ENCODE data around the gene HERPUD1. TPM values are rescaled to one million over a fixed set of nuclear protein-coding genes. Genes with fewer than 3 reads are reported as not detected.

HERPUD1 gene
- polyA plus RNA-seq, 1 experiment: 306 TPM

- DNase-seq (ENCODE audit: low read depth): no peak
- H3K4me3 ChIP-seq (ENCODE audit: low read depth, low read length): no peak overlapping the region
- TF ChIP-seq, protein P1, sequence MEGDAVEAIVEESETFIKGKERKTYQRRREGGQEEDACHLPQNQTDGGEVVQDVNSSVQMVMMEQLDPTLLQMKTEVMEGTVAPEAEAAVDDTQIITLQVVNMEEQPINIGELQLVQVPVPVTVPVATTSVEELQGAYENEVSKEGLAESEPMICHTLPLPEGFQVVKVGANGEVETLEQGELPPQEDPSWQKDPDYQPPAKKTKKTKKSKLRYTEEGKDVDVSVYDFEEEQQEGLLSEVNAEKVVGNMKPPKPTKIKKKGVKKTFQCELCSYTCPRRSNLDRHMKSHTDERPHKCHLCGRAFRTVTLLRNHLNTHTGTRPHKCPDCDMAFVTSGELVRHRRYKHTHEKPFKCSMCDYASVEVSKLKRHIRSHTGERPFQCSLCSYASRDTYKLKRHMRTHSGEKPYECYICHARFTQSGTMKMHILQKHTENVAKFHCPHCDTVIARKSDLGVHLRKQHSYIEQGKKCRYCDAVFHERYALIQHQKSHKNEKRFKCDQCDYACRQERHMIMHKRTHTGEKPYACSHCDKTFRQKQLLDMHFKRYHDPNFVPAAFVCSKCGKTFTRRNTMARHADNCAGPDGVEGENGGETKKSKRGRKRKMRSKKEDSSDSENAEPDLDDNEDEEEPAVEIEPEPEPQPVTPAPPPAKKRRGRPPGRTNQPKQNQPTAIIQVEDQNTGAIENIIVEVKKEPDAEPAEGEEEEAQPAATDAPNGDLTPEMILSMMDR (IDR thresholded peaks at IDR 0.05; ENCODE audit: insufficient read depth, low read depth, low read length): no peak
- peaks cover 6% of the 10 kb centered on the region for H3K27me3 ChIP-seq (ENCODE audit: control insufficient read depth, insufficient read depth, low read length)
- CTCF ChIA-PET: no interaction called here
- POLR2A ChIA-PET: no interaction called here
- no peaks in the 10 kb centered on the region for H3K36me3 ChIP-seq (ENCODE audit: control insufficient read depth, insufficient read depth, low read length)
These were observed 33.1 kb upstream of the HERPUD1 start for GRCh38 chr16:56898847-56899246.

DNA sequence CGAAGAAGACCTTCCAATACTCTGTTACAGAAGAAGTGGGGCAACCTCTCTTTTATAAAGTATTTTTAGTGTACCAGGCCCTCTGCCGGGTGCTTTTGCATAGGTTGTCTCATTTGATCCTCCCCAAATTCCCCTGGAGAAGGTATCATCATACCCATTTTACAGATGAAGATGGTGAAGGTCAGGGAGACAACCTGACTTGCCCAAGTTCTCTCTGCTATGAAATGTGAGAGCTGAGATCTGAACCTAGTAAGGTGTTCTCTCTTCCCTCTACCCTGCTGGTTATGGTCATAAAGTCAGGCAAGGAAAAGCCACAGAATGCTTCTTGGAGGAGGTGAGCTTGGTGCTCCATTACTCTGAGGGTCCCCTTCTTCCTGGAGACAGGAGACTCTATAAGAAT, 28.1 kb upstream of the HERPUD1 start:
- POLR2A ChIA-PET: no interaction called here
- no peak for DNase-seq (ENCODE audit: low read depth)
- no peaks in the 10 kb centered on the region for H3K36me3 ChIP-seq (ENCODE audit: control insufficient read depth, insufficient read depth, low read length)
- peaks cover 3% of the 10 kb centered on the region for H3K27me3 ChIP-seq (ENCODE audit: control insufficient read depth, insufficient read depth, low read length)
- TF ChIP-seq, protein P1 (IDR thresholded peaks at IDR 0.05; ENCODE audit: insufficient read depth, low read depth, low read length): no peak
- CTCF ChIA-PET: no interaction called here
- H3K4me3 ChIP-seq (ENCODE audit: low read depth, low read length): no peak overlapping the region

DNA sequence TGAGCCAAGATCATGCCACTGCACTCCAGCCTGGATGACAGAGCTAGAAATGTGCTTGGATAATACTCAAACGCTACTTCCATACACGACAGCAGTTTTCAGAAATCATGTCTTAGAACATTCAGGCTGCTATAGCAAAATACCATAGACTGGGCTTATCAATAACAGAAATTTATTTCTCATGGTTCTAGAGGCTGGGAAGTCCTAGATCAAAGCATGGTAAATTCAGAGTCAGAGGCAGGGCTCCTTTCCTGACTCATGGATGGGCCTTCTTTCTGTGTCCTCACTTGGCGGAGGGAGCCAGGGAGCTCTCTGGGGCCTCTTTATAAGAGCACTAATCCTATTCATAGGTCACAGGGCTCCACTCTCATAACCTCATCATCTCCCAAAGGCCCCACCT, 24.5 kb upstream of the HERPUD1 start:
- CTCF ChIA-PET: no interaction called here
- no peaks in the 10 kb centered on the region for H3K27me3 ChIP-seq (ENCODE audit: control insufficient read depth, insufficient read depth, low read length)
- no peak overlapping the region for H3K4me3 ChIP-seq (ENCODE audit: low read depth, low read length)
- TF ChIP-seq, protein P1 (IDR thresholded peaks at IDR 0.05; ENCODE audit: insufficient read depth, low read depth, low read length): no peak
- POLR2A ChIA-PET: no interaction called here
- no peak for DNase-seq (ENCODE audit: low read depth)
- H3K36me3 ChIP-seq (ENCODE audit: control insufficient read depth, insufficient read depth, low read length): no peaks in the 10 kb centered on the region

GRCh38 chr16:56909527-56909979, 22.4 kb upstream of the HERPUD1 start:
- TF ChIP-seq, protein P1 (IDR thresholded peaks at IDR 0.05; ENCODE audit: insufficient read depth, low read depth, low read length): no peak

GRCh38 chr16:56910112-56910511, 21.8 kb upstream of the HERPUD1 start:
- ChIA-PET POLR2A (interaction anchor here (0.5 to 1.8 kb wide), 4 partner anchors 21 to 157 kb away, joined by 3 to 16 read pairs (median 9); partner anchors contain the start of gene HERPUD1), CTCF (interaction anchor here (0.8 to 1.9 kb wide), 5 partner anchors 15 to 135 kb away, joined by 3 to 5 read pairs (median 4); partner anchors contain the start of gene HERPUD1)
- DNase-seq (ENCODE audit: low read depth): no peak
- H3K4me3 ChIP-seq (ENCODE audit: low read depth, low read length): no peak overlapping the region
- TF ChIP-seq, protein P1 (IDR thresholded peaks at IDR 0.05; ENCODE audit: insufficient read depth, low read depth, low read length): no peak
- no peaks in the 10 kb centered on the region for H3K36me3 ChIP-seq (ENCODE audit: control insufficient read depth, insufficient read depth, low read length)
- H3K27me3 ChIP-seq (ENCODE audit: control insufficient read depth, insufficient read depth, low read length): no peaks in the 10 kb centered on the region

More at GRCh38 chr16:56909527-56909979, 22.4 kb upstream of the HERPUD1 start:
- Histone ChIP-seq H3K27me3 (ENCODE audit: control insufficient read depth, insufficient read depth, low read length) (no peaks in the 10 kb centered on the region), H3K36me3 (ENCODE audit: control insufficient read depth, insufficient read depth, low read length) (no peaks in the 10 kb centered on the region), H3K4me3 (ENCODE audit: low read depth, low read length) (no peak overlapping the region)
- ChIA-PET CTCF (interaction anchor here (1.3 to 1.4 kb wide), 2 partner anchors 22 to 24 kb away, joined by 4 to 5 read pairs; partner anchors contain the start of gene HERPUD1), POLR2A (interaction anchor here (0.6 to 1.1 kb wide), 2 partner anchors 11 to 158 kb away, joined by 3 read pairs; no protein-coding TSS in a partner anchor)
- DNase-seq (ENCODE audit: low read depth): no peak
